Activated B cell treated with CpG ODN at 0.5 μM for 24 hours (primary cell): ENCODE measurements around the gene DAPK3. TPM values are rescaled to one million over a fixed set of nuclear protein-coding genes. Genes with fewer than 3 reads are reported as not detected.
A peak's percentile ranks its signal among the peaks of the same experiment; 100 is the strongest.

Experiments
- ATAC-seq: fragments of 200-7000 bp; cut with Tn5 transposase; one replicate; pipeline ENCODE4 v1.10.0; 2021; ENCODE audit warnings: low read depth, mild to moderate bottlenecking, moderate library complexity
- CTCF ChIA-PET: fragments of 350-600 bp; sonication (Branson Sonifier 250); formaldehyde crosslinking; loops from one replicate; lab custom pipeline; 2021; ENCODE audit warnings: antibody characterized with exemption; lab: Charles Lee
- POLR2A ChIA-PET: fragments of 350-600 bp; sonication (Branson Sonifier 250); formaldehyde crosslinking; loops from one replicate; lab custom pipeline; 2021; ENCODE audit warnings: antibody characterized with exemption; lab: Charles Lee
- DNase-seq: peaks from one replicate; pipeline ENCODE4 v3.0.0; 2022
- H3K27ac Mint-ChIP-seq: one replicate; pipeline ENCODE4 v1.8.0; 2020; ENCODE audit warnings: mixed read lengths
- H3K27me3 Mint-ChIP-seq: one replicate; pipeline ENCODE4 v1.8.0; 2021; ENCODE audit warnings: mixed read lengths
- H3K36me3 Mint-ChIP-seq: one replicate; pipeline ENCODE4 v1.8.0; 2021; ENCODE audit warnings: low read depth, mixed read lengths
- H3K4me1 Mint-ChIP-seq: one replicate; pipeline ENCODE4 v1.8.0; 2021; ENCODE audit warnings: mixed read lengths
- H3K4me3 Mint-ChIP-seq: one replicate; pipeline ENCODE4 v1.8.0; 2020; ENCODE audit warnings: mild to moderate bottlenecking, mixed read lengths
- H3K9me3 Mint-ChIP-seq: one replicate; pipeline ENCODE4 v1.8.0; 2020; ENCODE audit warnings: mixed read lengths
- intact Hi-C: fragments of 100-400 bp; cut with micrococcal nuclease; formaldehyde crosslinking; loops from one replicate; pipeline ENCODE4 v1.15.1; 2024
- total RNA-seq: library from RNA; stranded (reverse); gene quantifications from 2 replicates; pipeline ENCODE4 v1.2.3, GENCODE V29; 2022
- TF ChIP-seq, protein P1 (sequence below): fragments of 200-600 bp; IDR thresholded peaks from one replicate; pipeline ENCODE4 v1.8.0; 2022; ENCODE audit warnings: antibody characterized with exemption, mild to moderate bottlenecking

DAPK3 gene
- total RNA-seq, 1 donor from 2014 or later, result 42.2 TPM

GRCh38 chr19:3980353-3981251 is 9.7 kb upstream of the DAPK3 start:
- Mint-ChIP-seq H3K4me1 (peaks cover 40% of the 10 kb centered on the region), H3K27ac (no peak overlapping the region), H3K27me3 (no peaks in the 10 kb centered on the region), H3K36me3 (peaks cover 90% of the 10 kb centered on the region), H3K4me3 (no peak overlapping the region), H3K9me3 (no peaks in the 10 kb centered on the region)
- ChIA-PET CTCF (no interaction called here), POLR2A (interaction anchor here (0.5 to 4.7 kb wide), 4 partner anchors 9 to 429 kb away, joined by 4 to 33 read pairs (median 6); partner anchors contain the start of gene DAPK3)
- DNase-seq, result no peak
- intact Hi-C loops, result loop anchor here (10.0 kb wide), 1 partner anchor 424 kb away; the partner anchor contains the start of genes CHAF1A and SH3GL1
- TF ChIP-seq, protein P1, sequence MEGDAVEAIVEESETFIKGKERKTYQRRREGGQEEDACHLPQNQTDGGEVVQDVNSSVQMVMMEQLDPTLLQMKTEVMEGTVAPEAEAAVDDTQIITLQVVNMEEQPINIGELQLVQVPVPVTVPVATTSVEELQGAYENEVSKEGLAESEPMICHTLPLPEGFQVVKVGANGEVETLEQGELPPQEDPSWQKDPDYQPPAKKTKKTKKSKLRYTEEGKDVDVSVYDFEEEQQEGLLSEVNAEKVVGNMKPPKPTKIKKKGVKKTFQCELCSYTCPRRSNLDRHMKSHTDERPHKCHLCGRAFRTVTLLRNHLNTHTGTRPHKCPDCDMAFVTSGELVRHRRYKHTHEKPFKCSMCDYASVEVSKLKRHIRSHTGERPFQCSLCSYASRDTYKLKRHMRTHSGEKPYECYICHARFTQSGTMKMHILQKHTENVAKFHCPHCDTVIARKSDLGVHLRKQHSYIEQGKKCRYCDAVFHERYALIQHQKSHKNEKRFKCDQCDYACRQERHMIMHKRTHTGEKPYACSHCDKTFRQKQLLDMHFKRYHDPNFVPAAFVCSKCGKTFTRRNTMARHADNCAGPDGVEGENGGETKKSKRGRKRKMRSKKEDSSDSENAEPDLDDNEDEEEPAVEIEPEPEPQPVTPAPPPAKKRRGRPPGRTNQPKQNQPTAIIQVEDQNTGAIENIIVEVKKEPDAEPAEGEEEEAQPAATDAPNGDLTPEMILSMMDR, result no peak
- ATAC-seq, result no peak

DNA sequence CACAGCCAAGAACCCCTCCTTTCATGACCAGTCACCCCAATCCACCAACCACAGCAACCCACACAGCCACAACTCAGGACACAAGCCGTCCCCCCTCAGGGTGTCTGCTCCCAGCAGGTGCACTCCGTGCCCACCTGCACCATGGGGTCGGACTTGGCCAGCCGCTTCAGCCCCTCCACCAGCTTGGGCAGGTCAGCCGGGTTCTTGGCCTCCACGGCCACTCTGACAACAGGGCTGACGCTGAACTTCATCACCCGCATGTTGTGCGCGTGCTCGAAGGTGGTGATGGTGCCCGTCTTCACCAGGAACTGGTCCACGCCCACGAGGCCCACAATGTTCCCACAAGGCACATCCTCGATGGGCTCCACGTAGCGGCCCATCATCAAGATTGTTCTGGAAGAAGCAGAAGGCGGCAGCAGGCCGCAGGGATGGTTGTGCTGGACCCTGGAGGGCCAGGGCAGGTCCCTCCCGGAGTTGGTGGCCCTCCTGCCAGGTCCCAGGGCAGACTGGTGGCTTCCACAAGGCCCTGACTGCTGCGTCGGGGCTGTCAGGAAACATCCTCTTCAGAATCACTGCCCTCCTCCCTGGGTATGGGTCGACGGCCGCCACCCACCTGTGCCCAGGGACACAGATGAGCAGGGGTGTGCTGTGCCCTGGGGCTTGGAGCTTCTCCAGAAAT is 8.9 kb upstream of the DAPK3 start:
- ChIA-PET POLR2A (interaction anchor here (0.5 to 4.7 kb wide), 6 partner anchors 8 to 428 kb away, joined by 3 to 33 read pairs (median 4); partner anchors contain the start of genes DAPK3, MRPL54 and ZBTB7A), CTCF (no interaction called here)
- Mint-ChIP-seq H3K27ac (peak overlapping the region; percentile 35), H3K27me3 (no peaks in the 10 kb centered on the region), H3K4me3 (no peak overlapping the region), H3K9me3 (no peaks in the 10 kb centered on the region), H3K4me1 (peaks cover 35% of the 10 kb centered on the region), H3K36me3 (peaks cover 94% of the 10 kb centered on the region)
- ATAC-seq, result no peak
- TF ChIP-seq, protein P1, result no peak
- no peak for DNase-seq
- intact Hi-C loops, result loop anchor here (10.0 kb wide), 1 partner anchor 425 kb away; the partner anchor contains the start of genes CHAF1A and SH3GL1

- TF ChIP-seq, protein P1, result no peak
- Mint-ChIP-seq H3K9me3 (no peaks in the 10 kb centered on the region), H3K4me3 (no peak overlapping the region), H3K27ac (peak overlapping the region; percentile 35), H3K4me1 (peaks cover 30% of the 10 kb centered on the region), H3K36me3 (peaks cover 89% of the 10 kb centered on the region), H3K27me3 (no peaks in the 10 kb centered on the region)
- ChIA-PET CTCF (no interaction called here), POLR2A (interaction anchor here (0.6 to 4.7 kb wide), 4 partner anchors 8 to 217 kb away, joined by 3 to 33 read pairs (median 4); partner anchors contain the start of genes DAPK3, MRPL54 and ZBTB7A)
- no peak for DNase-seq
- intact Hi-C loops, result no loop called here
- ATAC-seq, result no peak
Observed at GRCh38 chr19:3979289-3979673, 8.4 kb upstream of the DAPK3 start.

DNA sequence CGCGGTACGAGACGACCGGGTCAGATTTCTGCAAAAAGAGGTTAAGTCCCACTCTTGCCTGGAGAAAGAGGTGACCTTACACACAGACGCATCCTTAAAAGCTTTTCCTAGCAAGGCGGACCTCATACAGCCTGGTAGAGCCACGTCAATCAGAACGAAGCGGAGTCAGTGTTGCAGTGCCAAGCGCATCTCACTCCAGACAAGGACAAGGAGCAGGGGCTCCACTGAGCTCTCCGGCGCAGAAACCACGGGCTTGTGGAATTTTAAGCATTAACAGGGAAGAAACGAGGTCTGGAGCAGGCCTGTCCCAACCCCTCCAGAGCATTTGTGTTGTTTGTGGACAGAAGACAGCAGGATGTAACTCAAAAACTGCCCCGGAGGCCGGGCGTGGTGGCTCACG is 7.2 kb upstream of the DAPK3 start:
- ChIA-PET POLR2A (interaction anchor here (1.4 kb wide), 1 partner anchor 10 kb away, joined by 4 read pairs; no protein-coding TSS in a partner anchor), CTCF (no interaction called here)
- Mint-ChIP-seq H3K36me3 (peaks cover 78% of the 10 kb centered on the region), H3K9me3 (no peaks in the 10 kb centered on the region), H3K27ac (peak overlapping the region; percentile 12), H3K4me1 (peaks cover 18% of the 10 kb centered on the region), H3K27me3 (no peaks in the 10 kb centered on the region), H3K4me3 (no peak overlapping the region)
- TF ChIP-seq, protein P1, result no peak
- ATAC-seq, result no peak
- intact Hi-C loops, result no loop called here
- no peak for DNase-seq
